Activated B cell treated with CpG ODN at 0.5 μM for 24 hours (primary cell): ENCODE measurements around the gene GALNT16. TPM values are rescaled to one million over a fixed set of nuclear protein-coding genes. Genes with fewer than 3 reads are reported as not detected.

Source experiments
- ATAC-seq: fragments of 200-7000 bp; cut with Tn5 transposase; one replicate; pipeline ENCODE4 v1.10.0; 2021; ENCODE audit warnings: low read depth, mild to moderate bottlenecking, moderate library complexity
- CTCF ChIA-PET: fragments of 350-600 bp; sonication (Branson Sonifier 250); formaldehyde crosslinking; loops from one replicate; lab custom pipeline; 2021; ENCODE audit warnings: antibody characterized with exemption; lab: Charles Lee
- POLR2A ChIA-PET: fragments of 350-600 bp; sonication (Branson Sonifier 250); formaldehyde crosslinking; loops from one replicate; lab custom pipeline; 2021; ENCODE audit warnings: antibody characterized with exemption; lab: Charles Lee
- DNase-seq: peaks from one replicate; pipeline ENCODE4 v3.0.0; 2022
- H3K27ac Mint-ChIP-seq: one replicate; pipeline ENCODE4 v1.8.0; 2020; ENCODE audit warnings: mixed read lengths
- H3K27me3 Mint-ChIP-seq: one replicate; pipeline ENCODE4 v1.8.0; 2021; ENCODE audit warnings: mixed read lengths
- H3K36me3 Mint-ChIP-seq: one replicate; pipeline ENCODE4 v1.8.0; 2021; ENCODE audit warnings: low read depth, mixed read lengths
- H3K4me1 Mint-ChIP-seq: one replicate; pipeline ENCODE4 v1.8.0; 2021; ENCODE audit warnings: mixed read lengths
- H3K4me3 Mint-ChIP-seq: one replicate; pipeline ENCODE4 v1.8.0; 2020; ENCODE audit warnings: mild to moderate bottlenecking, mixed read lengths
- H3K9me3 Mint-ChIP-seq: one replicate; pipeline ENCODE4 v1.8.0; 2020; ENCODE audit warnings: mixed read lengths
- intact Hi-C: fragments of 100-400 bp; cut with micrococcal nuclease; formaldehyde crosslinking; loops from one replicate; pipeline ENCODE4 v1.15.1; 2024
- total RNA-seq: library from RNA; stranded (reverse); gene quantifications from 2 replicates; pipeline ENCODE4 v1.2.3, GENCODE V29; 2022
- TF ChIP-seq, protein P1 (sequence below): fragments of 200-600 bp; IDR thresholded peaks from one replicate; pipeline ENCODE4 v1.8.0; 2022; ENCODE audit warnings: antibody characterized with exemption, mild to moderate bottlenecking

GALNT16 gene
- total RNA-seq, 1 donor from 2014 or later: 1.2 TPM

DNA sequence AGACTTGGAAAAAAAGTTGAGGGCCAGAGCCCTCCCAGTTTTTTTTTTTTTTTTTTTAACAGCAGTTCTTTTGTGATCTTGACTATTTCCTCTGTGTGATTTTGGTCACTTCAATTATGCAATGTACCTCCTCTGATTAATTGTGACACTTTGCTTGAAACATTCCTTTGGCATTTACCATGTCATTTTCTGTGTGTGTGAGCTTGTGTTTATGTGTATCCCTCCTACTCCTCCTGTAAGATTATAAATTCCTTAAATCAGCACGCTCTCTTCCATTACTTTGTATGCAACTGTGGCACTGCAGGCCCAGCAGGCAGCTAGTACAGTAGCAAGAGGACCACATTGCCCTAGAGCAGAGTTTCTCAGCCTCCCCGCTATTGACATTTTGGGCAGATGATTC, 33.2 kb upstream of the GALNT16 start:
- H3K27me3 Mint-ChIP-seq: no peaks in the 10 kb centered on the region
- H3K9me3 Mint-ChIP-seq: no peaks in the 10 kb centered on the region
- no peak for ATAC-seq
- TF ChIP-seq, protein P1, sequence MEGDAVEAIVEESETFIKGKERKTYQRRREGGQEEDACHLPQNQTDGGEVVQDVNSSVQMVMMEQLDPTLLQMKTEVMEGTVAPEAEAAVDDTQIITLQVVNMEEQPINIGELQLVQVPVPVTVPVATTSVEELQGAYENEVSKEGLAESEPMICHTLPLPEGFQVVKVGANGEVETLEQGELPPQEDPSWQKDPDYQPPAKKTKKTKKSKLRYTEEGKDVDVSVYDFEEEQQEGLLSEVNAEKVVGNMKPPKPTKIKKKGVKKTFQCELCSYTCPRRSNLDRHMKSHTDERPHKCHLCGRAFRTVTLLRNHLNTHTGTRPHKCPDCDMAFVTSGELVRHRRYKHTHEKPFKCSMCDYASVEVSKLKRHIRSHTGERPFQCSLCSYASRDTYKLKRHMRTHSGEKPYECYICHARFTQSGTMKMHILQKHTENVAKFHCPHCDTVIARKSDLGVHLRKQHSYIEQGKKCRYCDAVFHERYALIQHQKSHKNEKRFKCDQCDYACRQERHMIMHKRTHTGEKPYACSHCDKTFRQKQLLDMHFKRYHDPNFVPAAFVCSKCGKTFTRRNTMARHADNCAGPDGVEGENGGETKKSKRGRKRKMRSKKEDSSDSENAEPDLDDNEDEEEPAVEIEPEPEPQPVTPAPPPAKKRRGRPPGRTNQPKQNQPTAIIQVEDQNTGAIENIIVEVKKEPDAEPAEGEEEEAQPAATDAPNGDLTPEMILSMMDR: no peak
- H3K4me3 Mint-ChIP-seq: no peak overlapping the region
- no peak for DNase-seq
- POLR2A ChIA-PET: no interaction called here
- intact Hi-C loops: no loop called here
- H3K36me3 Mint-ChIP-seq: peaks cover 32% of the 10 kb centered on the region
- H3K4me1 Mint-ChIP-seq: no peaks in the 10 kb centered on the region
- CTCF ChIA-PET: interaction anchor here (1.2 kb wide), 2 partner anchors 16 to 234 kb away, joined by 3 to 4 read pairs; no protein-coding TSS in a partner anchor
- H3K27ac Mint-ChIP-seq: no peak overlapping the region

DNA sequence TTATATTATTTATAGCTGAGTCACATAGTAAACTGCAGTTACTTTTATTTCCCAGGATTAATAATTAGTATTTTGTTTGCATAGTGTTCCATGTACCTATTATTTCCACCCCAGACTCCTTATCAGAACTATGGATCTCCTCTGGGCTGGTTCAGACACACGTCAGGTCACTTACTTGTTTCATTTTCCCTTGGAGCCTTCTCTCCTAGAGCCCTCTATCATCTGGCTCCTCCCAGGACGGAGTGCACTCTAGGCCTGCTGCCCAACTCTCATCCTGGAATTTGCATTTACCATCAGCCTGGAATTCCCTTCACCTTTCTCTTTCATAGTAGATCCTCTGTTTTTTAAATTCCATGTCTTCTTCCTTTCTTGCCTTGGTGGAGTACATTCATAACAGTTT, 28.5 kb upstream of the GALNT16 start:
- no peak overlapping the region for H3K27ac Mint-ChIP-seq
- ChIA-PET CTCF (interaction anchor here (1.3 kb wide), 1 partner anchor 10 kb away, joined by 4 read pairs; no protein-coding TSS in a partner anchor), POLR2A (no interaction called here)
- DNase-seq (no peak), ATAC-seq (no peak)
- no peak overlapping the region for H3K4me3 Mint-ChIP-seq
- no peaks in the 10 kb centered on the region for H3K9me3 Mint-ChIP-seq
- no peaks in the 10 kb centered on the region for H3K27me3 Mint-ChIP-seq
- TF ChIP-seq, protein P1: no peak
- H3K4me1 Mint-ChIP-seq: no peaks in the 10 kb centered on the region
- intact Hi-C loops: no loop called here
- H3K36me3 Mint-ChIP-seq: peaks cover 49% of the 10 kb centered on the region

DNA sequence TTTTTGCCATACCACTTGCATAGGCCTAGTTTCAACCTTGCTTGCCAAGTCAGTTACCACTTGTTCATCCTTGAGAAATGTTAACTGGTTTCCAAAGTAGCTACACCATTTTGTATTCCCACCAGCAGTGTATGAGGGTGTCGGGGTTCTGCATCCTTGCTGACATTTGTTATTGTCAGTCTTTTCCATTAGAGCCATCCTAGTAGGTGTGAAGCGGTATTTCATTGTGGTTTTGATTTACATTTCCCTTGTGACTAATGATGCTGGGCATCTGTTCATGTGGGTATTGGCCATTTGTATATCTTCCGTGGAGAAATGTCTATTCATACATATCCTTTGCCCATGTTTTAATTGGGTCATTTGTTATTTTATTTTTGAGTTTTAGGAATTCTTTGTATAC, 27.6 kb upstream of the GALNT16 start:
- TF ChIP-seq, protein P1: no peak
- Mint-ChIP-seq H3K27me3 (no peaks in the 10 kb centered on the region), H3K4me3 (no peak overlapping the region), H3K27ac (no peak overlapping the region), H3K9me3 (no peaks in the 10 kb centered on the region), H3K36me3 (peaks cover 58% of the 10 kb centered on the region), H3K4me1 (no peaks in the 10 kb centered on the region)
- intact Hi-C loops: no loop called here
- no peak for ATAC-seq
- no peak for DNase-seq
- POLR2A ChIA-PET: no interaction called here
- CTCF ChIA-PET: interaction anchor here (1.0 to 1.5 kb wide), 2 partner anchors 11 to 228 kb away, joined by 4 read pairs; no protein-coding TSS in a partner anchor

DNA sequence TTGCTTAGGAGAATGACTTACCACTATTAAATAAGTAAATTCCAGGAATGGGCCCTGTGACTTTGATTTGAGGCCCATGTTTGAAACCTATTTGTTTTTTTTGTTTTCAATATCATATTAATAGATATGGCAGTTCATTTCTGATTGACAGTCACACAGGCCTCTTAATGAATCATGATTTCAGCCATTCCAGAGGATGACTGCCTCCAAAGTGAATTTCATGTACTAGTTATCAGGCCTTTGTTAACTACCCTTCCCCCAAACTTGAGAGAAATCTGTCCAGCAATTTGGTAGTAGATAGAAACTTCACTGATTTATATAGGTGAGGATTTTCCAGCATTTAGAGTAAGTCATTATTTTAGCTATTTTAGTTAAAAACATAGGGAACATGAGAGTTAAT, 25.9 kb upstream of the GALNT16 start:
- no peak for ATAC-seq
- ChIA-PET CTCF (interaction anchor here (1.5 kb wide), 1 partner anchor 226 kb away, joined by 4 read pairs; no protein-coding TSS in a partner anchor), POLR2A (no interaction called here)
- H3K36me3 Mint-ChIP-seq: peaks cover 67% of the 10 kb centered on the region
- intact Hi-C loops: no loop called here
- H3K9me3 Mint-ChIP-seq: no peaks in the 10 kb centered on the region
- no peak overlapping the region for H3K4me3 Mint-ChIP-seq
- H3K27ac Mint-ChIP-seq: no peak overlapping the region
- TF ChIP-seq, protein P1: no peak
- no peaks in the 10 kb centered on the region for H3K27me3 Mint-ChIP-seq
- H3K4me1 Mint-ChIP-seq: no peaks in the 10 kb centered on the region
- no peak for DNase-seq

DNA sequence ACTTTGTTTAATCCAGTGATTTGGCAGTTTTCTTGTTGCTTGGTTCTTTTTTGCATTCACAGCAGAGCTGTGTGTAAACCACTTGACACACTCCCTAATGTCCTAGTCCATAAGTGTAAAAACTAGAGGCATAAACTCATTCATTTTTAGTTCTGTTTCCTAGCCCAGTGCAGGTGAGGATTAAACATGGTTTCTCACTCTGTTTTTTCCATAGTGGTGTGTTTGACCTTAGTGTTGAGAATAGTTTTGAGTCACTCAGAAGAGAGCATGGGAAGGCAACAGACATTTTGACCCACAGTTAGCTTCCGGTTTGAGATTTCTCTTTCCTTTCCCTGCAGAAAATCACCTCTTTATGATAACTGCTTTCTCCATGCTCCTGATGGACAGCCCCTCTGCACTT, 24.2 kb upstream of the GALNT16 start:
- DNase-seq (no peak), ATAC-seq (no peak)
- no peaks in the 10 kb centered on the region for H3K27me3 Mint-ChIP-seq
- no peak overlapping the region for H3K27ac Mint-ChIP-seq
- CTCF ChIA-PET: interaction anchor here (1.0 kb wide), 1 partner anchor 10 kb away, joined by 3 read pairs; no protein-coding TSS in a partner anchor
- intact Hi-C loops: no loop called here
- no peaks in the 10 kb centered on the region for H3K9me3 Mint-ChIP-seq
- TF ChIP-seq, protein P1: no peak
- no peak overlapping the region for H3K4me3 Mint-ChIP-seq
- peaks cover 70% of the 10 kb centered on the region for H3K36me3 Mint-ChIP-seq
- H3K4me1 Mint-ChIP-seq: no peaks in the 10 kb centered on the region
- POLR2A ChIA-PET: no interaction called here
